HG03442 (cell line): ENCODE data around the gene TADA3.

Experiments used
- ATAC-seq: cut with Tn5 transposase; IDR thresholded peaks from one replicate; pipeline ENCODE4 v1.9.1; 2021; ENCODE audit warnings: mild to moderate bottlenecking, moderate library complexity; ENCODE audit not compliant: unreplicated experiment

Gene TADA3

DNA sequence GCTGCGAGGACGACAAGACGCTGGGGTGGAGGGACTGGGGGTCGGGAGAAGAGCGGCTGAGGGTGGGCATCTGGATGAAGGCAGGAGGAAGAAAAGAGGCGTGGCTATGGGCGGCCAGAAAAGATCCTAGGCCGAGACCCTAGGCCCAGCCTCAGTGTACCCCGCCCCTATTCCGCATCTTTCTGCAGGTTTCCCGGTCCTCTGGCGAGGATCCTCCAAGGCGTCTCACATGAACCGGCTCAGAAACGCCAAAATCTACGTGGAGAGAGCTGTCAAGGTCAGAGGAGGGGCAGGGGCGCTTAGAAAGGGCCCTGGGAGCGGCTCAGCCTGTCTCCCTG lies 18.1 kb upstream of the TADA3 start:
- no peak for ATAC-seq

GRCh38 chr3:9809615-9810432 lies 17.6 kb upstream of the TADA3 start, which contains the start of gene TTLL3:
Gene TTLL3 (plus strand): TSS chr3:9810262. CDS start chr3:9810662, 400 bp downstream.
- ATAC-seq = peak; percentile 37

GRCh38 chr3:9809239-9809614 lies 17.0 kb upstream of the TADA3 start:
- no peak for ATAC-seq

- ATAC-seq = peak; percentile 32
These were observed 16.2 kb upstream of the TADA3 start for GRCh38 chr3:9808345-9809037.

GRCh38 chr3:9807981-9808344 lies 15.7 kb upstream of the TADA3 start:
- no peak for ATAC-seq

DNA sequence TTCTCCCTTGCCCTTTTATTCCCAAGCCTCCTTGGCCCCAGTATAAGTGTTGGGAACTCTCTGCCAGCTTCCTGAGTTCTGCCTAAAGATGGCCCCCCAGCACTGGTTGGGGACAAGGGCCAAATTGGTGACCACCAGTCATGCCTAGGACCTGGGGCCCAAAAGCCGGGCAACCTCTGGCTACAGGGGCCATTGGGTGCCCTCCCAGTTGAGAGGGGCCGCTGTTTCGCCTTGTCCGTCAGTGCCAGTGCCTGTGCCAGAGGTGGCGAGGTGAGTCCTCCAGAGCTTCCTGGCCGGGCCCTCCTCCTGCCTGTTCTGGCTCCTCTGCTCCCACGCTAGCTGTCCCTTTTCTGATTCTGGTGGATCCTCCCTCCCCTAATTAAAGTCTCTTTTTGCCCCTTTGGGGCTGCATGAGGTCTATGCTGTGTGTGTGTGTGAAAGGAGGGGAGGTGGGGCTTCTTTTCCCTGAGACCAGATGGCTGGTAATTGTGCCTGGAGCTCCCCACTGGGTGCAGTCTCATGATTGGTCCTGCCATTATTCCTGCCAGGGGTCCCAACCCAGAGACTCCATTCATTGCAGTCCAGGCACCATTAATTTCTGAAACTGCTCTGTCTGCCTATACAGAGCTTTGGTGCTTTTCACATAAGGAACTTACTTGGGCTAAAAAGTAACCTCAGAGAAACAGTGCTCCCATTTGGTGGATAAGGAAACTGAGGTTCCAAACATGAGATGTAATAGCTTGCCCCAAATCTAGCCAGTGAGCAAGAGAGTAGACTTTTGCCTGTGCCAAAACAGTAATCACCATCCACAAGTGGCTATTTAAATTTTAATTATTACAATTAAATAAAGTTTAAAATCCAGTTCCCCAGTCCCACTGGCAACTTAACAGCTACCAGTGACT lies 14.7 kb upstream of the TADA3 start:
- no peak for ATAC-seq

- ATAC-seq = no peak
These were observed 13.9 kb upstream of the TADA3 start for GRCh38 chr3:9806137-9806536.

DNA sequence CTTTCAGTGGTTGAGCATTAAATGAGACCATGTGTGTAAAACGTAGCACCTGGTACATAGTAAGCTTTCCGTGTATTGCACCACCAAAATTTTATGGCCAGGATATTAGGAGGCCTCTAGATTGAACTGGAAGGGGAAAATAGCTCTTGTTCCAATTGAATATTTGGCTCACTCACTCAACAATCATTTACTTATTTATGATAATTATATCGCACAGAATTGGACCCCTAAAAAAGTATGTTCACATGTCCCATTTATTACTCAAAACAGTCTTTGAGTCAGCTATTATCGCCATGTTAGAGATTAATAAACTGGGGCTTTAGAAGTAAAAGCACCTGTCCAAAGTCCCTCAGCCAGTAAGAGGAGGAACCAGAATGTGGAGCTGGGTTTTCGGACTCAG lies 12.7 kb upstream of the TADA3 start:
- ATAC-seq = no peak

DNA sequence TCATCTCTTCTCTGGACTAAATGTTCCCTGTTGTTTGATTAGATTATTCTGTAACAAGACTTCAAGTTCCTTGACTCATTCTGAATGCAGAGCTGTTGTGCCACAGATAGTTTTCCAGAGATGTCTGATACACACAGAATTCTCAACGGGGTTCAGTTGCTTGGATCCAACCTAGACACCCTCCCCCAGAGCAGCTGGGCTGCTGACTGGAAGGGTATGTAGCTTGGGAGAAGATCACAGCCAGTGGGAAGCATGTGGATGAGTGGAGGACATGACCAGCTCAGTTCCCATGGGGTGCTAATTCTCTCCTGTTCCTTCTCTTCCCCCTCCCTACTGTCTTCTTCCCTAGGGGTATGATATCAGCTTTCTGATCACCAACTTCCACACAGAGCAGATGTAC lies 11.2 kb upstream of the TADA3 start:
- no peak for ATAC-seq

DNA sequence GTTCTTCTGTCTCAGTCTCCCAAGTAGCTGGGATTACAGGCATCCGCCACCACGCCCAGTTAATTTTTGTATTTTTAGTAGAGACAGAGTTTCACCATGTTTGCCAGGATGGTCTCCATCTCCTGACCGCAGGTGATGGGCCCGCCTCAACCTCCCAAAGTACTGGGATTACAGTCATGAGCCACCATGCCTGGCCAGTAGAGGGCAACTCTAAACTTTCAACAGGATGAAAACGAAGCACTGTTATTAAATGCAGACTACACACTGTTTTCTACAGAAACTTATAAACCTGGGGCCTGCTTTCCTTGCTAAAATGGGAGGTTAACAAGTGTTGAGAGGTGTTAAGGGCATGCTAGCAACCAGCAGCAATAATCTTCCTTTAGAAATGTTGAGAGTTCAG lies 8.3 kb upstream of the TADA3 start:
- no peak for ATAC-seq

DNA sequence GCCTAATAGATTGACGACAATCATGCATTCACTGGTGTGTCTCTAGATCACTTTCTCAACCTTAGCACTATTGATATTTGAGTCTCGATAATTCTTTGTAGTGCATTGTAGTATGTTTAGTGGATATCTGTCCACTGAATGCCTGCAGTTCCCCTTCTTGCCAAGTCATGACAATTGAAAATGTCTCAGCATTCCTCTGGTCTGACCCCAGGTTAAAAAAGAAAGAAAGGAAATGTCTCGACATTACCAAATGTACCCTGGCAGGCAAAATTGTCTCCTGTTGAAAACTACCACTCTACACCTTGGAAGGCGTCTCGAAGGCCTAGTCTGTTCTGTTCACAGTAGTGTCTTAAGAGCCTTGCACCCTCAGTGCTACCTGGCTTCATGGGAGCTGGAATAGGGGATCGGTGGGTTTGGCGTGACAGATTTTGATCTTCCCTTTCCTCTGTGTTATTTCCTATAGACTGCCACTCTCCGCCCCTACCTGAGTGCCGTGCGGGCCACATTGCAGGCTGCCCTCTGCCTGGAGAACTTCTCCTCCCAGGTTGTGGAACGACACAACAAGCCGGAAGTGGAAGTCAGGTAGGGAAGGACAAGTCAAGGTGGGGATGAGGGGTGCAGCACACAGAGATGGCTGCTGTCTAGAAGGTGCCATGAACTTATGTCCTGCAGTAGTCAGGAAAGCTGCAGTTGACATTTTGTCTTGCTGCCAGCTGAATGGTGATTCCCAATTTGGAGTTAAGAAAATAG lies 5.1 kb upstream of the TADA3 start:
- ATAC-seq = no peak

DNA sequence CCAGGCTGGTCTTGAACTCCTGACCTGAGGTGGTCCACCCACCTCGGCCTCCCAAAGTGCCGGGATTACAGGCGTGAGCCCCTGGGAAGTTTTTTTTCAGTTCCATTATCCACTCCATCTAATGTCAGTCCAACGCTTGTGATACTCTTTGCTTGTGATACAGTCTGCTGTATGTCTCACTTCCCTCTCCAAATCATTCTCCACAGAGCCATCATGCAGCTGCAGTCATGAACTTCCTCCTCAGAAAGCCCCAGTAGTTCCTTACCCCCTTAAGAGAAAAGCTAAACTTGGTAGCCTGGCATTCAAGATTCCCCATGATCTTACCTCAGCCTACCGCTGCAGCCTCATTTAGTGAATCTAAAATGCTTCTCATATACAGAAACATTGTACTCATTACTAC lies 2.9 kb upstream of the TADA3 start:
- ATAC-seq = no peak

GRCh38 chr3:9794400-9794799 lies 2.1 kb upstream of the TADA3 start:
- ATAC-seq = no peak

DNA sequence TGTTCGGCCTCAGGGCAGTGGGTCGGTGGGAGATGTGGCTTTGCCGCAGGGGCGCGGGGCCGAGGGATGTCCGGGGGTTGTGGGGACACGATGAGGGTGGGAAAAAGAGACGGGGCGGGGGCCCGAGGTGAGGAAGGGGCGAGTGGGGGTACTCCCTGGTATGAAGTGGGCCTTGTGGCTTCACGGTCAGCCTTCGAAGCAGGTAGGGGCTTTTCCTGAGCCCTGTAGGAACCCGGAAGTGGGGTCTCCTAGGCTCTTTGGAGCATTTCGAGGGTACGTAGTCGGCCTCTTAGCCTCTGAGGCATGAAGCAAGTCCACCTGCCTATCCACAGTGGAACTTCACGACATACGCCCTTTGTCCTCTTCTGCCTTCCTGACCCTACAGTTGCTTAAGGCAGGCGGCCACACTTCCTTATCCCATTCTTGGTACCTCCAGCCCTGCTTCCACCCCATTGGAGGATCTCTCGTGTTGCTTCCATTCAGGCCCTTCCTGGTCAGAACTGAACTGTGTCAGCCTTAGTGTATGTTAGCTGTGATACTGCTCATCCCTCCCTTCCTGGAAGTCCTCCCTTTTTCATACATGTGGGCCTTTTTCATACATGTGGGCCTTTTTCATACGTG lies 998 bp upstream of the TADA3 start:
- no peak for ATAC-seq

DNA sequence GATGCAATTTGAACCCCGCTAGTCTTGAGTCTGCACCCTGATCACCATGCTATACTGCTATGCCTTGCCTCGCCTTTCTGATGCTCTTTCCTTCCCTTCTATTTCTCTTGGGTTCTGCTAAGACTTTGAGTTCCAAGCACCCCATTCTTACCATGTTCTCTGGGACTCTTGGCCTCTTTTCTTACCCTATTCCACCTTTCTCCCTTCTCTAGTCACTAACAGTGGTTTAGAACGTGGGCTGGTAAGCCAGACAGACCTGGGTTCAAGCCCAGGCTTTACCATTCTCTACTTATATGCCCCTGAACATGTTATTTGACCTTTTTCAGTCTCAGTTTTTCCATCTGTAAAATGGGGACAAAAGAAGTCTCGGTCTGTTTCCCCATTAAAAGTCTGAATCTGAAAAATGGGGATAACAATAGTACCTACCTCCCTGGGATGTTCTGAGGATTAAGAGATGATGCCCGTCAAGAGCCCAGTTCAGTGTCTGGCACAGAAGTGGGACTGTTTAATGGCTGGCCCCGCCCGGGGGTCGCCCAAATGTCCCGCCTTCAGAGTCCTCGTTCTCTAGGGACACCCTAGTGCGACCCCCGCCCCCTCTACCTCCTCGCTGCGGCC lies 376 bp downstream of the TADA3 start:
- ATAC-seq = no peak

DNA sequence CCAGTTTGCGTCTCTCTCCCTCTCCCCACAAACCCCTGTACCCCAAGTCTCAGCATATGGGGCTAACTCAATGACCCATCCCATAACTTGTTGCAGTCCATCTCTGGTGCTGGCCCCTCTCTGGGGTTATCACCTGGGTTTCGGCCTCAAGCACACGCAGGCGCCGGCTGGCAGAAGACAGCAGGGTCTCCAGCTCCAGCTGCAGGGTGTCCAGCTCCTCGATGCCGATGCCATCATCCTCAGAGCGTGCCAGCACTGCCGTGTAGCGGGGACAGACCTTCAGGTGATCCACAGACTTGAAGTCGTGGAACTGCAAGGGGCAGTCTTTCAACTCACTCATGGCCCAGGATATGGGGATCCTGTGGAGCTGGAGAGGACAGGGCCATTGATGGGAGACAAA lies 1.1 kb downstream of the TADA3 start:
- no peak for ATAC-seq

GRCh38 chr3:9787714-9788113 lies 4.6 kb downstream of the TADA3 start:
- no peak for ATAC-seq

GRCh38 chr3:9786825-9787669 lies 5.2 kb downstream of the TADA3 start:
- no peak for ATAC-seq

DNA sequence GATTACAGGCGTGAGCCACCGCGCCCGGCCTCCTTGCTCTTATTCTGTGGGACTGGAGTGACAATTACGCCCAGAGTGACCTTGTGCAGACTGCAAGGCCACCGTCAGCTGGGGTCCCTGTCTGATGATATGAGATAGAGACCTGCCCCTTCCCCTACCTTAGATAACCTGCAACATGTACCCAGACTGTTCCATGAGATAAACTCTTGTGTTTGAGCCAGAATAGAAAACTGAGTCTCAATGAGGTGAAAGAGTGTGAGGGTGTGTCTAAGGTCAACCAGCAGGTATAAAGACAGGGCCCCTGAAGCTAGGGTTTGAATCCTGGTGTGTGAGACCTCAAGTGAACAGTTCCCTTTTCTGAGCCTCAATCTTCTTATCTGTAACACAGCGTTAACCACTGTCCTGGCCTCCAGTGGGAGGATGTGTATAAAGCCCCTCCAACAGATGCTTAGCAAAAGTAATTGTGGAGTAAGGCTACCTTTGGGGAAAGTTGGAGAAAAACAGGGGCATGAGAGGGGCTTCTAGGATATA lies 6.0 kb downstream of the TADA3 start:
- ATAC-seq = no peak
